HepG2 (cell line): ENCODE measurements around the gene GBE1. TPM values are rescaled to one million over a fixed set of nuclear protein-coding genes. Genes with fewer than 3 reads are reported as not detected.

Experiments
- ATAC-seq: fragments of 200-7000 bp; cut with Tn5 transposase; 3 replicates; pipeline ENCODE4 v1.9.1; 2020; ENCODE audit warnings: mild to moderate bottlenecking, moderate library complexity
- BruUV-seq: library from RNA; stranded (reverse); fragments of 400-500 nt; replicated peaks from 2 replicates; lab custom pipeline; 2021; lab: Mats Ljungman, UMichigan
- CTCF ChIA-PET: fragments of 300-600 bp; formaldehyde crosslinking; extraction: SDS; loops from one replicate; lab custom pipeline; 2021; ENCODE audit warnings: low total read pairs, inconsistent platforms, low intra/inter-chr PET ratio; lab: Yijun Ruan, JAX
- POLR2A ChIA-PET: fragments of 350-600 bp; sonication (Branson Sonifier 250); formaldehyde crosslinking; loops from one replicate; lab custom pipeline; 2020; ENCODE audit warnings: antibody characterized with exemption, inconsistent platforms; lab: Yijun Ruan, JAX
- DNase-seq: peaks from one replicate; pipeline ENCODE4 v3.0.0-alpha.2; 2015; ENCODE audit warnings: low spot score
- FAIRE-seq: peaks from 3 replicates; lab custom pipeline; 2011; peaks lifted over from hg19 to GRCh38; lab: Jason Lieb, UNC
- H2AFZ ChIP-seq: one replicate; pipeline ENCODE4 v1.6.1; 2011; ENCODE audit warnings: low read length, inconsistent platforms
- H3K27ac ChIP-seq: fragments of 300-600 bp; 3 replicates; pipeline ENCODE4 v1.8.0; 2011; ENCODE audit warnings: mixed run types, mild to moderate bottlenecking, mixed read lengths, low read length, inconsistent platforms; ENCODE audit not compliant: insufficient read depth; ENCODE audit errors: extremely low read length
- H3K27me3 ChIP-seq, 2 experiments: fragments of 200-600 bp in 1 of 2; 2 replicates in 1 of 2; 3 replicates in 1 of 2; pipeline versions ENCODE4 v1.6.0 to v1.8.0; 2011; ENCODE audit warnings: low read length in 2 of 2, mild to moderate bottlenecking in 2 of 2, moderate library complexity in 2 of 2, inconsistent platforms in 1 of 2; ENCODE audit not compliant: insufficient read depth in 2 of 2, control insufficient read depth in 1 of 2
- H3K36me3 ChIP-seq, 2 experiments: fragments of 200-600 bp in 1 of 2; replicated peaks in 1 of 2; 2 replicates in 1 of 2; 3 replicates in 1 of 2; pipeline versions ENCODE4 v1.5.1 to v1.8.0; 2011; ENCODE audit warnings: low read length in 2 of 2, inconsistent platforms in 1 of 2; ENCODE audit not compliant: insufficient read depth in 2 of 2, control insufficient read depth in 1 of 2
- H3K4me1 ChIP-seq: 2 replicates; pipeline ENCODE4 v1.5.1; 2012; ENCODE audit warnings: low read length, inconsistent platforms; ENCODE audit not compliant: insufficient read depth
- H3K4me2 ChIP-seq: 2 replicates; pipeline ENCODE4 v1.6.0; 2011; ENCODE audit warnings: low read depth, low read length, inconsistent platforms
- H3K4me3 ChIP-seq, 3 experiments: fragments of 200-600 bp in 1 of 3; sonication (generic), shearing (Covaris generic) in 1 of 3; replicated peaks in 1 of 3; 2 replicates each; pipeline ENCODE4 v1.5.1; 2011 to 2016; ENCODE audit warnings: low read length in 3 of 3, inconsistent platforms in 2 of 3, low read depth in 2 of 3, mild to moderate bottlenecking in 2 of 3, control low read depth in 1 of 3, mixed read lengths in 1 of 3; ENCODE audit not compliant: insufficient read depth in 1 of 3
- H3K79me2 ChIP-seq: one replicate; pipeline ENCODE4 v1.6.1; 2011; ENCODE audit warnings: low read length, inconsistent platforms; ENCODE audit not compliant: insufficient read depth
- H3K9ac ChIP-seq: 2 replicates; pipeline ENCODE4 v1.6.0; 2011; ENCODE audit warnings: mild to moderate bottlenecking, low read depth, low read length, inconsistent platforms; ENCODE audit not compliant: insufficient read depth
- H3K9me3 ChIP-seq: 2 replicates; pipeline ENCODE4 v1.5.1; 2012; ENCODE audit warnings: mild to moderate bottlenecking, low read length
- H4K20me1 ChIP-seq: 2 replicates; pipeline ENCODE4 v1.6.0; 2011; ENCODE audit warnings: inconsistent platforms, mild to moderate bottlenecking, low read length, moderate library complexity; ENCODE audit not compliant: insufficient read depth
- AKAP8 ChIP-seq: sonication (generic); formaldehyde crosslinking; IDR thresholded peaks from 2 replicates; pipeline ENCODE4 v1.5.1; 2020; ENCODE audit warnings: mild to moderate bottlenecking, missing genetic modification reagents
- AKNA ChIP-seq: sonication (generic); formaldehyde crosslinking; IDR thresholded peaks from 2 replicates; pipeline ENCODE4 v1.4.0; 2020; ENCODE audit warnings: missing genetic modification reagents, borderline replicate concordance
- E2F2 ChIP-seq: sonication (generic); formaldehyde crosslinking; IDR thresholded peaks from 2 replicates; pipeline ENCODE4 v1.4.0; 2020; ENCODE audit warnings: missing genetic modification reagents, borderline replicate concordance
- NCOA2 ChIP-seq: sonication (generic); formaldehyde crosslinking; IDR thresholded peaks from 2 replicates; pipeline ENCODE4 v1.8.0; 2022; ENCODE audit warnings: inconsistent platforms
- NFKBIZ ChIP-seq: IDR thresholded peaks from 2 replicates; pipeline ENCODE4 v1.6.1; 2018; ENCODE audit warnings: missing genetic modification reagents, missing compliant biosample characterization
- SNRNP70 ChIP-seq: fragments of 200-400 bp; formaldehyde crosslinking; IDR thresholded peaks from 2 replicates; pipeline ENCODE4 v1.6.1; 2017; ENCODE audit warnings: mild to moderate bottlenecking, low read depth, low read length, moderate library complexity
- ZBTB14 ChIP-seq: sonication (generic); formaldehyde crosslinking; IDR thresholded peaks from 2 replicates; pipeline ENCODE4 v1.4.0; 2020; ENCODE audit warnings: missing genetic modification reagents
- ZNF232 ChIP-seq: sonication (generic); formaldehyde crosslinking; IDR thresholded peaks from 2 replicates; pipeline ENCODE4 v1.4.0; 2020; ENCODE audit warnings: missing genetic modification reagents, borderline replicate concordance
- ZNF441 ChIP-seq: sonication (generic); formaldehyde crosslinking; IDR thresholded peaks from 2 replicates; pipeline ENCODE4 v1.7.0; 2021; ENCODE audit warnings: missing genetic modification reagents, borderline replicate concordance
- ZNF451 ChIP-seq: sonication (generic); formaldehyde crosslinking; IDR thresholded peaks from 2 replicates; pipeline ENCODE4 v1.5.0; 2020; ENCODE audit warnings: mild to moderate bottlenecking, missing genetic modification reagents
- in situ Hi-C: cut with HindIII; loops from 2 replicates; pipeline ENCODE4 v1.10.0; 2017; ENCODE audit warnings: low pct_unique_long_range_greater_than_20kb; ENCODE audit not compliant: extremely low pct_ligation_motif_present
- intact Hi-C: fragments of 100-400 bp; cut with micrococcal nuclease; formaldehyde crosslinking; loops from one replicate; pipeline ENCODE4 v1.10.0; 2022; ENCODE audit not compliant: unreplicated experiment
- polyA plus RNA-seq, 8 experiments: library from polyadenylated mRNA; depleted of rRNA in 3 of 8; stranded (reverse) in 7 of 8; unstranded in 1 of 8; fragments of >200 nt; fragmentation: Illumina TruSeq in 4 of 8; extraction: Trizol in 4 of 8; gene quantifications; 2 replicates each; pipeline versions ENCODE4 v1.2.1 to v1.2.3, GENCODE V29; 2011 to 2016; ENCODE audit warnings: low read depth in 4 of 8, missing spikeins in 1 of 8, mixed read lengths in 1 of 8; ENCODE audit not compliant: insufficient read depth in 1 of 8
- total RNA-seq, 5 experiments: library from RNA; depleted of rRNA; stranded (reverse); fragments of >200 nt; fragmentation: Illumina TruSeq; extraction: Trizol; gene quantifications; 2 replicates each; pipeline ENCODE4 v1.2.3, GENCODE V29; 2016; ENCODE audit warnings: low read depth in 1 of 5
- TF ChIP-seq, protein P1 (sequence below): sonication (generic); formaldehyde crosslinking; IDR thresholded peaks from 2 replicates; pipeline ENCODE4 v1.4.0; 2020; ENCODE audit warnings: missing genetic modification reagents
- TF ChIP-seq, protein P2 (sequence below): sonication (generic); formaldehyde crosslinking; IDR thresholded peaks from 2 replicates; pipeline ENCODE4 v1.4.0; 2020; ENCODE audit warnings: missing genetic modification reagents

The GBE1 gene
- total and polyA plus RNA-seq, 2 of the 13 experiments (the other 11 are each of a cell fraction or from before 2014, with no cell fraction given) = 22.9 to 36.1 TPM

DNA sequence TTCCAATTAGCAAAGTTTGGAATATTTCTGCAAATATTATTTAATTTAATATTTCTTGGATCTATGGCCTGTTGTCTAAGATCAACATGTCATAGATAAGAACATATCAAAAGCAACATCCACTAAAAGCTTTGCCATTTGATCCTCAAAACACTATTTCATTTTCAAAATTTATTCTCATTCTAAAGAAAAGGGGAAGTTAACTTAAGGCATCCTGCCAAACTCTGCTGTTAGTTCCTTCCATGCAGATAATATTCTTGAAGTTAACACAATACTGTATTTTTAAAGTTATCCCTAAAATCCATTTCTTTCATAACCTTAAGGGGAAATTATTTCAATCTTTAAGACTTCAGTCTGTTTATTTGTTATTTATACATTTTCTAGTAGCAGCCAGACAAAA lies 28.2 kb upstream of the GBE1 start:
- Histone ChIP-seq H3K4me2 (no peak overlapping the region), H3K4me1 (no peaks in the 10 kb centered on the region), H3K79me2 (no peaks in the 10 kb centered on the region), H2AFZ (no peak overlapping the region), H3K27ac (no peak overlapping the region), H3K36me3 (no peaks in the 10 kb centered on the region), H3K9me3 (no peaks in the 10 kb centered on the region), H3K9ac (no peak overlapping the region), H4K20me1 (no peaks in the 10 kb centered on the region), H3K27me3 (no peaks in the 10 kb centered on the region), H3K4me3 (no peak overlapping the region)
- TF ChIP-seq, protein P1, sequence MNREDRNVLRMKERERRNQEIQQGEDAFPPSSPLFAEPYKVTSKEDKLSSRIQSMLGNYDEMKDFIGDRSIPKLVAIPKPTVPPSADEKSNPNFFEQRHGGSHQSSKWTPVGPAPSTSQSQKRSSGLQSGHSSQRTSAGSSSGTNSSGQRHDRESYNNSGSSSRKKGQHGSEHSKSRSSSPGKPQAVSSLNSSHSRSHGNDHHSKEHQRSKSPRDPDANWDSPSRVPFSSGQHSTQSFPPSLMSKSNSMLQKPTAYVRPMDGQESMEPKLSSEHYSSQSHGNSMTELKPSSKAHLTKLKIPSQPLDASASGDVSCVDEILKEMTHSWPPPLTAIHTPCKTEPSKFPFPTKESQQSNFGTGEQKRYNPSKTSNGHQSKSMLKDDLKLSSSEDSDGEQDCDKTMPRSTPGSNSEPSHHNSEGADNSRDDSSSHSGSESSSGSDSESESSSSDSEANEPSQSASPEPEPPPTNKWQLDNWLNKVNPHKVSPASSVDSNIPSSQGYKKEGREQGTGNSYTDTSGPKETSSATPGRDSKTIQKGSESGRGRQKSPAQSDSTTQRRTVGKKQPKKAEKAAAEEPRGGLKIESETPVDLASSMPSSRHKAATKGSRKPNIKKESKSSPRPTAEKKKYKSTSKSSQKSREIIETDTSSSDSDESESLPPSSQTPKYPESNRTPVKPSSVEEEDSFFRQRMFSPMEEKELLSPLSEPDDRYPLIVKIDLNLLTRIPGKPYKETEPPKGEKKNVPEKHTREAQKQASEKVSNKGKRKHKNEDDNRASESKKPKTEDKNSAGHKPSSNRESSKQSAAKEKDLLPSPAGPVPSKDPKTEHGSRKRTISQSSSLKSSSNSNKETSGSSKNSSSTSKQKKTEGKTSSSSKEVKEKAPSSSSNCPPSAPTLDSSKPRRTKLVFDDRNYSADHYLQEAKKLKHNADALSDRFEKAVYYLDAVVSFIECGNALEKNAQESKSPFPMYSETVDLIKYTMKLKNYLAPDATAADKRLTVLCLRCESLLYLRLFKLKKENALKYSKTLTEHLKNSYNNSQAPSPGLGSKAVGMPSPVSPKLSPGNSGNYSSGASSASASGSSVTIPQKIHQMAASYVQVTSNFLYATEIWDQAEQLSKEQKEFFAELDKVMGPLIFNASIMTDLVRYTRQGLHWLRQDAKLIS (CRISPR knock-in tag) = no peak
- TF ChIP-seq E2F2 (CRISPR knock-in tag) = no peak
- no peak for TF ChIP-seq ZNF232 (CRISPR knock-in tag)
- TF ChIP-seq NCOA2 (CRISPR knock-in tag) = no peak
- TF ChIP-seq ZNF441 = no peak
- TF ChIP-seq AKNA = no peak
- no peak for TF ChIP-seq ZNF451 (CRISPR knock-in tag)
- no peak for TF ChIP-seq NFKBIZ (CRISPR knock-in tag)
- TF ChIP-seq, protein P2, sequence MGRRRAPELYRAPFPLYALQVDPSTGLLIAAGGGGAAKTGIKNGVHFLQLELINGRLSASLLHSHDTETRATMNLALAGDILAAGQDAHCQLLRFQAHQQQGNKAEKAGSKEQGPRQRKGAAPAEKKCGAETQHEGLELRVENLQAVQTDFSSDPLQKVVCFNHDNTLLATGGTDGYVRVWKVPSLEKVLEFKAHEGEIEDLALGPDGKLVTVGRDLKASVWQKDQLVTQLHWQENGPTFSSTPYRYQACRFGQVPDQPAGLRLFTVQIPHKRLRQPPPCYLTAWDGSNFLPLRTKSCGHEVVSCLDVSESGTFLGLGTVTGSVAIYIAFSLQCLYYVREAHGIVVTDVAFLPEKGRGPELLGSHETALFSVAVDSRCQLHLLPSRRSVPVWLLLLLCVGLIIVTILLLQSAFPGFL (CRISPR knock-in tag) = no peak
- TF ChIP-seq AKAP8 = no peak
- TF ChIP-seq SNRNP70 = no peak
- no peak for TF ChIP-seq ZBTB14 (CRISPR knock-in tag)
- in situ Hi-C loops (no loop called here), intact Hi-C loops (no loop called here)
- no TSS peak for BruUV-seq
- ChIA-PET CTCF (no interaction called here), POLR2A (no interaction called here)
- FAIRE-seq = no peak
- no peak for ATAC-seq
- no peak for DNase-seq
